HepG2 (cell line): ENCODE data around the gene COMP. TPM values are rescaled to one million over a fixed set of nuclear protein-coding genes. Genes with fewer than 3 reads are reported as not detected.

Experiments
- ATF7 ChIP-seq, 2 experiments: fragments of 450-650 bp in 1 of 2; sonication (generic) in 1 of 2; formaldehyde crosslinking in 1 of 2; IDR thresholded peaks; 2 replicates each; pipeline versions ENCODE4 v1.4.0 to v1.6.1; 2016 to 2020; ENCODE audit warnings: antibody characterized with exemption in 1 of 2, mild to moderate bottlenecking in 1 of 2, missing genetic modification reagents in 1 of 2
- CBX1 ChIP-seq: IDR thresholded peaks from one replicate; pipeline ENCODE4 v1.6.1; 2016; ENCODE audit warnings: antibody characterized with exemption, low read depth
- CENPX ChIP-seq: sonication (generic); formaldehyde crosslinking; IDR thresholded peaks from 2 replicates; pipeline ENCODE4 v1.9.0; 2021; ENCODE audit warnings: mild to moderate bottlenecking, missing genetic modification reagents, moderate library complexity
- E2F2 ChIP-seq: sonication (generic); formaldehyde crosslinking; IDR thresholded peaks from 2 replicates; pipeline ENCODE4 v1.4.0; 2020; ENCODE audit warnings: missing genetic modification reagents, borderline replicate concordance
- GTF3A ChIP-seq: sonication (generic); formaldehyde crosslinking; conservative IDR thresholded peaks from 2 replicates; pipeline ENCODE4 v1.4.0; 2020; ENCODE audit warnings: mild to moderate bottlenecking, missing genetic modification reagents
- KAT2B ChIP-seq: fragments of 150-350 bp; IDR thresholded peaks from 2 replicates; pipeline ENCODE4 v1.6.1; 2014; ENCODE audit warnings: low read depth, low read length, borderline replicate concordance
- NFAT5 ChIP-seq: sonication (generic); formaldehyde crosslinking; IDR thresholded peaks from 2 replicates; pipeline ENCODE4 v1.4.0; 2020; ENCODE audit warnings: missing genetic modification reagents
- PHF20 ChIP-seq: sonication (generic); formaldehyde crosslinking; IDR thresholded peaks from 2 replicates; pipeline ENCODE4 v1.5.0; 2020; ENCODE audit warnings: mild to moderate bottlenecking, missing genetic modification reagents
- RBFOX2 ChIP-seq: fragments of 200-400 bp; formaldehyde crosslinking; IDR thresholded peaks from 2 replicates; pipeline ENCODE4 v1.6.1; 2017; ENCODE audit warnings: low read depth, mild to moderate bottlenecking, low read length
- SRSF9 ChIP-seq: fragments of 200-400 bp; formaldehyde crosslinking; IDR thresholded peaks from 2 replicates; pipeline ENCODE4 v1.6.1; 2018; ENCODE audit warnings: borderline replicate concordance, mild to moderate bottlenecking, low read depth, low read length; ENCODE audit not compliant: insufficient read depth, poor library complexity, severe bottlenecking
- THAP8 ChIP-seq: sonication (generic); formaldehyde crosslinking; IDR thresholded peaks from 2 replicates; pipeline ENCODE4 v1.5.1; 2020; ENCODE audit warnings: missing genetic modification reagents, mild to moderate bottlenecking, borderline replicate concordance
- TP53 ChIP-seq: sonication (generic); formaldehyde crosslinking; conservative IDR thresholded peaks from 2 replicates; pipeline ENCODE4 v1.4.0; 2020; ENCODE audit warnings: missing genetic modification reagents
- ZFP37 ChIP-seq: sonication (generic); formaldehyde crosslinking; IDR thresholded peaks from 2 replicates; pipeline ENCODE4 v1.4.0; 2020; ENCODE audit warnings: missing genetic modification reagents, borderline replicate concordance
- ZNF18 ChIP-seq: sonication (generic); formaldehyde crosslinking; IDR thresholded peaks from 2 replicates; pipeline ENCODE4 v1.8.0; 2022; ENCODE audit warnings: mild to moderate bottlenecking, missing genetic modification reagents; ENCODE audit not compliant: insufficient replicate concordance
- ZNF296 ChIP-seq: sonication (generic); formaldehyde crosslinking; conservative IDR thresholded peaks from 2 replicates; pipeline ENCODE4 v1.5.0; 2020; ENCODE audit warnings: mild to moderate bottlenecking, missing genetic modification reagents
- ZNF431 ChIP-seq: sonication (generic); formaldehyde crosslinking; IDR thresholded peaks from 2 replicates; pipeline ENCODE4 v1.9.0; 2022; ENCODE audit warnings: missing genetic modification reagents, low read depth, mild to moderate bottlenecking, borderline replicate concordance
- ZNF589 ChIP-seq: sonication (generic); formaldehyde crosslinking; conservative IDR thresholded peaks from 2 replicates; pipeline ENCODE4 v1.8.0; 2022; ENCODE audit warnings: mild to moderate bottlenecking, moderate library complexity, missing genetic modification reagents
- ZNF772 ChIP-seq: sonication (generic); formaldehyde crosslinking; IDR thresholded peaks from 2 replicates; pipeline ENCODE4 v1.5.0; 2020; ENCODE audit warnings: mild to moderate bottlenecking, missing genetic modification reagents
- ZNF773 ChIP-seq: sonication (generic); formaldehyde crosslinking; IDR thresholded peaks from 2 replicates; pipeline ENCODE4 v1.4.0; 2020; ENCODE audit warnings: missing genetic modification reagents, borderline replicate concordance
- polyA plus RNA-seq, 8 experiments: library from polyadenylated mRNA; depleted of rRNA in 3 of 8; stranded (reverse) in 7 of 8; unstranded in 1 of 8; fragments of >200 nt; fragmentation: Illumina TruSeq in 4 of 8; extraction: Trizol in 4 of 8; gene quantifications; 2 replicates each; pipeline versions ENCODE4 v1.2.1 to v1.2.3, GENCODE V29; 2011 to 2016; ENCODE audit warnings: low read depth in 4 of 8, missing spikeins in 1 of 8, mixed read lengths in 1 of 8; ENCODE audit not compliant: insufficient read depth in 1 of 8
- total RNA-seq, 5 experiments: library from RNA; depleted of rRNA; stranded (reverse); fragments of >200 nt; fragmentation: Illumina TruSeq; extraction: Trizol; gene quantifications; 2 replicates each; pipeline ENCODE4 v1.2.3, GENCODE V29; 2016; ENCODE audit warnings: low read depth in 1 of 5

Gene COMP
- total and polyA plus RNA-seq, 2 of the 13 experiments (the other 11 are each of a cell fraction or from before 2014, with no cell fraction given) = 0.04 to 0.13 TPM

GRCh38 chr19:18839465-18840287 lies 48.6 kb upstream of the COMP start (continued):
- TF ChIP-seq ZNF431 (CRISPR knock-in tag) (peak; percentile 38; the same call in 1 of the 2 replicates), ZNF296 (peak; percentile 93), CENPX (CRISPR knock-in tag) (no peak), THAP8 (no peak), E2F2 (CRISPR knock-in tag) (no peak), KAT2B (no peak), TP53 (CRISPR knock-in tag) (no peak), NFAT5 (CRISPR knock-in tag) (0 out of 2 replicates have a peak, but pooled peaks have one; percentile 49), ZNF773 (CRISPR knock-in tag) (no peak), PHF20 (CRISPR knock-in tag) (0 out of 2 replicates have a peak, but pooled peaks have one; percentile 7), ZNF772 (CRISPR knock-in tag) (peak; percentile 75; the same call in 1 of the 2 replicates), GTF3A (CRISPR knock-in tag) (no peak; the same call in 1 of the 2 replicates), SRSF9 (no peak), CBX1 (no peak), ZNF589 (CRISPR knock-in tag) (0 out of 2 replicates have a peak, but pooled peaks have one; percentile 61), ZFP37 (CRISPR knock-in tag) (peak; percentile 85; the same call in 1 of the 2 replicates), ZNF18 (CRISPR knock-in tag) (peak; percentile 45), RBFOX2 (no peak), ATF7 (IDR thresholded peaks at IDR 0.05) (no peak), ATF7 (CRISPR knock-in tag; IDR thresholded peaks at IDR 0.05) (no peak)
